GM23248 (cell line): ENCODE data around the gene RAB15. TPM values are rescaled to one million over a fixed set of nuclear protein-coding genes. Genes with fewer than 3 reads are reported as not detected.

Experiments
- DNase-seq: peaks from one replicate; pipeline ENCODE4 v3.0.0-alpha.2; 2015
- H2AFZ ChIP-seq: fragments of 200-600 bp; sonication (generic); 2 replicates; pipeline ENCODE4 v1.6.1; 2016; ENCODE audit warnings: antibody characterized with exemption
- H3F3A ChIP-seq: fragments of 200-600 bp; sonication (generic); 2 replicates; pipeline ENCODE4 v1.6.1; 2016; ENCODE audit warnings: mild to moderate bottlenecking, antibody characterized with exemption, mixed run types; ENCODE audit not compliant: insufficient read depth
- H3K27ac ChIP-seq: fragments of 200-600 bp; sonication (generic); 2 replicates; pipeline ENCODE4 v1.5.1; 2016; ENCODE audit warnings: mild to moderate bottlenecking
- H3K27me3 ChIP-seq: fragments of 200-600 bp; sonication (generic); replicated peaks from 2 replicates; pipeline ENCODE4 v1.6.1; 2016; ENCODE audit warnings: mild to moderate bottlenecking; ENCODE audit not compliant: insufficient read depth
- H3K36me3 ChIP-seq: fragments of 200-600 bp; sonication (generic); 2 replicates; pipeline ENCODE4 v1.6.1; 2016; ENCODE audit warnings: low read depth, mild to moderate bottlenecking
- H3K4me1 ChIP-seq: fragments of 200-600 bp; sonication (generic); 2 replicates; pipeline ENCODE4 v1.6.1; 2016; ENCODE audit warnings: mild to moderate bottlenecking; ENCODE audit not compliant: insufficient read depth
- H3K4me2 ChIP-seq: fragments of 200-600 bp; sonication (generic); one replicate; pipeline ENCODE4 v1.6.1; 2016; ENCODE audit warnings: mild to moderate bottlenecking; ENCODE audit not compliant: unreplicated experiment
- H3K4me3 ChIP-seq: fragments of 200-600 bp; sonication (generic); 2 replicates; pipeline ENCODE4 v1.5.1; 2016; ENCODE audit warnings: mild to moderate bottlenecking
- H3K79me2 ChIP-seq: fragments of 200-600 bp; sonication (generic); 2 replicates; pipeline ENCODE4 v1.6.1; 2016; ENCODE audit warnings: mild to moderate bottlenecking; ENCODE audit not compliant: insufficient read depth
- H3K9ac ChIP-seq: fragments of 200-600 bp; sonication (generic); 2 replicates; pipeline ENCODE4 v1.6.1; 2016; ENCODE audit warnings: mild to moderate bottlenecking
- H3K9me2 ChIP-seq: fragments of 200-600 bp; sonication (generic); 2 replicates; pipeline ENCODE4 v1.6.1; 2016; ENCODE audit warnings: mixed run types, mild to moderate bottlenecking, moderate library complexity; ENCODE audit not compliant: insufficient read depth
- H3K9me3 ChIP-seq: fragments of 200-600 bp; sonication (generic); one replicate; pipeline ENCODE4 v1.6.1; 2017; ENCODE audit warnings: low read depth
- H4K20me1 ChIP-seq: fragments of 200-600 bp; sonication (generic); 2 replicates; pipeline ENCODE4 v1.6.0; 2016; ENCODE audit not compliant: insufficient read depth
- EZH2 ChIP-seq: fragments of 200-600 bp; sonication (generic); IDR thresholded peaks from 2 replicates; pipeline ENCODE4 v1.6.1; 2018; ENCODE audit warnings: antibody characterized with exemption, mild to moderate bottlenecking; ENCODE audit not compliant: insufficient read depth, poor library complexity, severe bottlenecking
- EZH2phosphoT487 ChIP-seq: fragments of 200-600 bp; sonication (generic); IDR thresholded peaks from 2 replicates; pipeline ENCODE4 v1.6.1; 2018; ENCODE audit warnings: antibody characterized with exemption, moderate library complexity, mild to moderate bottlenecking, low read depth; ENCODE audit not compliant: insufficient read depth
- WGBS, 2 experiments: methylation state at CpG; one replicate each; pipeline ENCODE4 v1.1.6; 2015 to 2017; ENCODE audit warnings: low lambda C conversion rate in 2 of 2, low coverage in 1 of 2; ENCODE audit errors: missing lambda C conversion rate in 2 of 2; 5-methylcytosine and 5-hydroxymethylcytosine counted together
- in situ Hi-C: fragments of 300-500 bp; cut with MboI; formaldehyde crosslinking; loops from 2 replicates; pipeline ENCODE4 v1.15.0; 2020
- polyA plus RNA-seq: library from polyadenylated mRNA; unstranded; fragments of >200 nt; fragmentation: Nextera tagmentation; extraction: Ambion mirVana; gene quantifications from 2 replicates; pipeline ENCODE4 v1.2.1, GENCODE V29; 2016
- total RNA-seq: library from RNA; depleted of rRNA; stranded (reverse); fragments of >200 nt; shearing (Covaris generic); gene quantifications from 2 replicates; pipeline ENCODE4 v1.2.3, GENCODE V29; 2014

Gene RAB15
- total and polyA plus RNA-seq, 2 experiments from 2014 or later = 2.0 to 4.3 TPM

DNA sequence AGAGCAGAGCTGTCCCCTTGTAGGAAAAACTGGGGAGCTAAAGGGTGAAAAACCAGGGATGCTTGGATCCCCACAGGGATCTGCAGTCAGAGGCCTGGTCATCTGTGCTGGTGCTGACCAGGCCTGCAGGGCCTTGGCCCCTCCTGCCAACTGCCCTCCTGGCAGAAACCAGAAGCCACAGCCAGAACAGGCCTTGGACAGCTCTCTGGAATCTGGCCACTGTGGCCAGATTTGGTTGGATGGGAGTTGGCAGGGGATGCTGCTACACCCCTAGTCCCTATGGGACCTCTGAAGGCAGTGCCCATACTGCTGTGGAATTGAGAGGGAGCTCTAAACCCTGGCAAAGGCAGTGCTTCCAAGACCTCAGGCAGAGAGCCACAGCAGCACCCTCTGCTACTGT lies 20.4 kb downstream of the RAB15 start:
- Histone ChIP-seq H3K36me3 (no peaks in the 10 kb centered on the region), H3K27me3 (no peaks in the 10 kb centered on the region), H3K4me2 (no peak overlapping the region), H3K9me2 (no peaks in the 10 kb centered on the region), H3K79me2 (no peaks in the 10 kb centered on the region), H2AFZ (no peak overlapping the region), H3K4me3 (no peak overlapping the region), H3K4me1 (no peaks in the 10 kb centered on the region), H3K9ac (no peak overlapping the region), H3F3A (no peaks in the 10 kb centered on the region), H3K9me3 (no peaks in the 10 kb centered on the region), H3K27ac (no peak overlapping the region), H4K20me1 (no peaks in the 10 kb centered on the region)
- DNase-seq = no peak
- in situ Hi-C loops = no loop called here
- TF ChIP-seq EZH2 (no peak), EZH2phosphoT487 (no peak)

DNA sequence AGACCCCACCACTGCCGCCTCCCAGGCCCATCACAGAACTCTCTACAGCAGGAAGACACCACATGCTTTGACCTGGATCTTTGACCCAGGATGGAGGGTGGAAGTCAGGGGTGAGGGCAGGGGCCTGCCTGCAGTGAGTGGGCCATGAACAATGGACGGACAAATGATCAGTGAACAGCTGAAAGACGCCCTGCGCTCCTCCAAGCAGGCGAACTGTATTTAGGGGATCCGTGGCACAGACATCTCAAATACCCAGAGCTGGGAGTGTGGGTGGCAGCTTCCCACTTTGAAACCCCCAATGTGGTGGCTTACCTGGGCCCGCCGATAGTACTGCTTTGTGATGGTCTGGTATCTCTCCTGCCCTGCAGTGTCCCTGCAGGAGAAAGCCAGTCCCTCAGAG lies 20.8 kb downstream of the RAB15 start:
- Histone ChIP-seq H2AFZ (no peak overlapping the region), H3F3A (no peaks in the 10 kb centered on the region), H3K4me3 (no peak overlapping the region), H3K79me2 (no peaks in the 10 kb centered on the region), H4K20me1 (no peaks in the 10 kb centered on the region), H3K4me2 (no peak overlapping the region), H3K27me3 (no peaks in the 10 kb centered on the region), H3K9me2 (no peaks in the 10 kb centered on the region), H3K27ac (no peak overlapping the region), H3K9ac (no peak overlapping the region), H3K4me1 (no peaks in the 10 kb centered on the region), H3K36me3 (no peaks in the 10 kb centered on the region), H3K9me3 (no peaks in the 10 kb centered on the region)
- in situ Hi-C loops = no loop called here
- TF ChIP-seq EZH2 (no peak), EZH2phosphoT487 (no peak)
- WGBS, 2 experiments = 93 to 95% methylated on average over 8 of the region's 8 CpGs
- no peak for DNase-seq

DNA sequence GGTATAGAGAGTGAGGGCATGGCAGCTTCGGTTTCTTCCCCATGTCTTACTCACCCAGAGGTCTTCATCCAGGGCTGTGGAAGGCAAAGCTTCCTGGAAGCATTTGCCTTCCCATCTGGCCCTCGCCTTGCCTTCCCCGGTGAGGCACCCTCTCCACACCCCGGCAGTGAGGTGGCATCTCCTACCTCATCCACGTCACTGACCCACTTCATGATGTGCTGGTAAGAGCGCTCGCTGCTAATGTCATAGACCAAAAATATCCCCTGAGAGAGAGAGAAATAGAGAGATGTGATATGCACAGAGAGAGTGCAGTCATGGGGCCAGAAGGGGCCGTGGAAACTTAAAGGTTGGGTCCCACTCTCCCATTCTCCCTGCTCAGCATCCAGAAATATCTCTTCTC lies 21.2 kb downstream of the RAB15 start:
- Histone ChIP-seq H2AFZ (no peak overlapping the region), H3K4me2 (no peak overlapping the region), H3K79me2 (no peaks in the 10 kb centered on the region), H3K27ac (no peak overlapping the region), H3K4me3 (no peak overlapping the region), H4K20me1 (no peaks in the 10 kb centered on the region), H3K9me2 (no peaks in the 10 kb centered on the region), H3K36me3 (no peaks in the 10 kb centered on the region), H3K4me1 (no peaks in the 10 kb centered on the region), H3K9ac (no peak overlapping the region), H3K9me3 (no peaks in the 10 kb centered on the region), H3K27me3 (no peaks in the 10 kb centered on the region), H3F3A (no peaks in the 10 kb centered on the region)
- TF ChIP-seq EZH2 = no peak
- TF ChIP-seq EZH2phosphoT487 = no peak
- WGBS, 2 experiments = 94 to 95% methylated on average over 8 of the region's 8 CpGs
- in situ Hi-C loops = no loop called here
- DNase-seq = no peak

DNA sequence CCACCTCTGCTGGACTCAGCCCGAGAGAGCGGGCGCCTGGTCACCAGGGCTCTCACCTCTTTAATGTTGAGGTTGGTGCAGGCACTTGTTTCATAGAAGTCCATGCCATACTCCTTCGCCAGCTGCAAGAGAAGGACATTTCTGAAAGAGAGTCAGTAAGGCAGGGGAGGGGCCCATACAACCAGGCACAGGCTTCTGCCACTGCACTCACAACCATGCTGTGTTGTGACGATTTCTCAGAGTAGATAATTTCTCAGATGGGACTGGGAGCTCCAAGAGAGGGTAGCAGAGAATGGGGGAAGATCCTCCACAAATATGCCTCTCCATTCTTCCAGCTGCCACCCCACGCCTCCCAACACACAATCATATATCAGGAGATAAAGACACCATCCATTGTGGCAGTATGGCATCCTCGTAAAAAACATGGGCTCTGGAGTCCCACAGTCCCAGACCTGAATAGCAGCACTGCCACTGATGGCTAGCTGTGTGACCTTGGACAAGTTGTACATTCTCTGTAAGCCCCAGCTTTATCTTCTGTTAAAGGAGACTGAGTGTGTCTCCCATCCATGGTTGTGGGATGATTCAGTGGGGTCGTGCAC lies 23.4 kb downstream of the RAB15 start:
- Histone ChIP-seq H4K20me1 (no peaks in the 10 kb centered on the region), H3K4me1 (no peaks in the 10 kb centered on the region), H3K4me3 (no peak overlapping the region), H3K9ac (no peak overlapping the region), H3K79me2 (no peaks in the 10 kb centered on the region), H3K4me2 (no peak overlapping the region), H3K9me2 (no peaks in the 10 kb centered on the region), H3K27me3 (no peaks in the 10 kb centered on the region), H3K9me3 (no peaks in the 10 kb centered on the region), H3F3A (no peaks in the 10 kb centered on the region), H2AFZ (no peak overlapping the region), H3K27ac (no peak overlapping the region), H3K36me3 (no peaks in the 10 kb centered on the region)
- TF ChIP-seq EZH2phosphoT487 (no peak), EZH2 (no peak)
- DNase-seq = no peak
- in situ Hi-C loops = no loop called here
- 93 to 95% methylated on average over 8 of the region's 8 CpGs for WGBS, 2 experiments
